ENCODE results near the gene NALCN. TPM values are rescaled to one million over a fixed set of nuclear protein-coding genes. Genes with fewer than 3 reads are reported as not detected.

NALCN gene
- total RNA-seq, 4 donors from 2014 or later, result under 0.01 to 1.3 (median 0.17) TPM; not detected in 1

GRCh38 chr13:101116341-101116740 lies 300.0 kb downstream of the NALCN start:
- TF ChIP-seq CTCF (IDR thresholded peaks at IDR 0.05; ENCODE audit: low read depth), result no peak

GRCh38 chr13:101115762-101116171 lies 300.5 kb downstream of the NALCN start:
- no peak for TF ChIP-seq CTCF (IDR thresholded peaks at IDR 0.05; ENCODE audit: low read depth)

- no peak for TF ChIP-seq CTCF (IDR thresholded peaks at IDR 0.05; ENCODE audit: low read depth)
Observed at GRCh38 chr13:101111894-101112293, 304.4 kb downstream of the NALCN start.

GRCh38 chr13:101109005-101109404 lies 307.3 kb downstream of the NALCN start:
- no peak for TF ChIP-seq CTCF (IDR thresholded peaks at IDR 0.05; ENCODE audit: low read depth)

- no peak for TF ChIP-seq CTCF (IDR thresholded peaks at IDR 0.05; ENCODE audit: low read depth)
Observed at GRCh38 chr13:101098873-101099272, 317.4 kb downstream of the NALCN start.

GRCh38 chr13:101092985-101093384 lies 323.3 kb downstream of the NALCN start:
- TF ChIP-seq CTCF (IDR thresholded peaks at IDR 0.05; ENCODE audit: low read depth), result no peak

- TF ChIP-seq CTCF (IDR thresholded peaks at IDR 0.05; ENCODE audit: low read depth), result no peak
Observed at GRCh38 chr13:101090287-101090686, 326.0 kb downstream of the NALCN start.

Measured in subcutaneous adipose tissue (tissue), 4 donors.